HepG2 (cell line): Measurements from ENCODE around the gene FEM1B. TPM values are rescaled to one million over a fixed set of nuclear protein-coding genes. Genes with fewer than 3 reads are reported as not detected.

Experiments
- ATF5 ChIP-seq: sonication (generic); formaldehyde crosslinking; IDR thresholded peaks from 2 replicates; pipeline ENCODE4 v1.4.0; 2020; ENCODE audit warnings: mild to moderate bottlenecking, low read depth, missing genetic modification reagents
- ATM ChIP-seq: fragments of 450-650 bp; IDR thresholded peaks from 2 replicates; pipeline ENCODE4 v1.7.1; 2017; ENCODE audit warnings: mild to moderate bottlenecking, borderline replicate concordance
- CBX5 ChIP-seq: sonication (generic); formaldehyde crosslinking; IDR thresholded peaks from 2 replicates; pipeline ENCODE4 v1.4.0; 2020; ENCODE audit warnings: missing genetic modification reagents, borderline replicate concordance
- CHCHD3 ChIP-seq: sonication (generic); formaldehyde crosslinking; IDR thresholded peaks from 2 replicates; pipeline ENCODE4 v1.8.0; 2022; ENCODE audit warnings: mild to moderate bottlenecking, missing genetic modification reagents, moderate library complexity
- FOXO1 ChIP-seq: sonication (generic); formaldehyde crosslinking; IDR thresholded peaks from 2 replicates; pipeline ENCODE4 v1.4.0; 2020; ENCODE audit warnings: missing genetic modification reagents
- GTF2F1 ChIP-seq: fragments of 150-350 bp; IDR thresholded peaks from 2 replicates; pipeline ENCODE4 v1.6.1; 2014; ENCODE audit warnings: low read length
- HMG20A ChIP-seq: IDR thresholded peaks from 2 replicates; pipeline ENCODE4 v1.6.1; 2016; ENCODE audit warnings: borderline replicate concordance
- HOXA5 ChIP-seq: sonication (generic); formaldehyde crosslinking; IDR thresholded peaks from 2 replicates; pipeline ENCODE4 v1.4.0; 2020; ENCODE audit warnings: missing genetic modification reagents
- KLF6 ChIP-seq: IDR thresholded peaks from 2 replicates; pipeline ENCODE4 v1.8.0; 2016; ENCODE audit warnings: missing biosample characterization, missing genetic modification reagents
- POLR2AphosphoS5 ChIP-seq: IDR thresholded peaks from 2 replicates; pipeline ENCODE4 v1.6.1; 2012; ENCODE audit warnings: low read depth, low read length
- RARA ChIP-seq: IDR thresholded peaks from 2 replicates; pipeline ENCODE4 v1.6.1; 2016; ENCODE audit warnings: missing genetic modification reagents, missing compliant biosample characterization
- RFX1 ChIP-seq: fragments of 450-650 bp; IDR thresholded peaks from 2 replicates; pipeline ENCODE4 v1.6.1; 2017
- SKI ChIP-seq: fragments of 450-650 bp; IDR thresholded peaks from one replicate; pipeline ENCODE4 v1.6.1; 2018; ENCODE audit warnings: mild to moderate bottlenecking; ENCODE audit not compliant: partially characterized antibody
- SRSF4 ChIP-seq: fragments of 200-400 bp; formaldehyde crosslinking; IDR thresholded peaks from one replicate; pipeline ENCODE4 v1.6.1; 2018; ENCODE audit warnings: mild to moderate bottlenecking, low read depth, low read length, moderate library complexity; ENCODE audit not compliant: poor library complexity, severe bottlenecking
- TAF15 ChIP-seq: fragments of 200-400 bp; formaldehyde crosslinking; IDR thresholded peaks from one replicate; pipeline ENCODE4 v1.6.1; 2018; ENCODE audit warnings: mild to moderate bottlenecking, low read depth, low read length; ENCODE audit not compliant: poor library complexity, severe bottlenecking
- THYN1 ChIP-seq: sonication (generic); formaldehyde crosslinking; IDR thresholded peaks from 2 replicates; pipeline ENCODE4 v1.8.1; 2023; ENCODE audit warnings: low read depth, mild to moderate bottlenecking, moderate library complexity, missing genetic modification reagents, borderline replicate concordance
- ZC3H4 ChIP-seq: sonication (generic); formaldehyde crosslinking; IDR thresholded peaks from 2 replicates; pipeline ENCODE4 v1.4.0; 2020; ENCODE audit warnings: missing genetic modification reagents, borderline replicate concordance
- ZEB1 ChIP-seq: IDR thresholded peaks from 2 replicates; pipeline ENCODE4 v1.6.1; 2012; ENCODE audit warnings: mild to moderate bottlenecking, low read depth, inconsistent platforms; ENCODE audit not compliant: insufficient replicate concordance
- ZFY ChIP-seq: sonication (generic); formaldehyde crosslinking; IDR thresholded peaks from 2 replicates; pipeline ENCODE4 v1.4.0; 2020; ENCODE audit warnings: missing genetic modification reagents
- ZNF280D ChIP-seq: sonication (generic); formaldehyde crosslinking; IDR thresholded peaks from 2 replicates; pipeline ENCODE4 v1.5.1; 2020; ENCODE audit warnings: mild to moderate bottlenecking, missing genetic modification reagents
- ZNF331 ChIP-seq: sonication (generic); formaldehyde crosslinking; IDR thresholded peaks from 2 replicates; pipeline ENCODE4 v1.4.0; 2020; ENCODE audit warnings: missing genetic modification reagents
- ZNF556 ChIP-seq: sonication (generic); formaldehyde crosslinking; IDR thresholded peaks from 2 replicates; pipeline ENCODE4 v1.4.0; 2020; ENCODE audit warnings: mild to moderate bottlenecking, missing genetic modification reagents, borderline replicate concordance
- ZNF768 ChIP-seq: sonication (generic); formaldehyde crosslinking; IDR thresholded peaks from 2 replicates; pipeline ENCODE4 v1.4.0; 2020; ENCODE audit warnings: missing genetic modification reagents
- ZNF788 ChIP-seq: sonication (generic); formaldehyde crosslinking; IDR thresholded peaks from 2 replicates; pipeline ENCODE4 v1.5.0; 2020; ENCODE audit warnings: mild to moderate bottlenecking, missing genetic modification reagents, borderline replicate concordance
- ZSCAN12 ChIP-seq: sonication (generic); formaldehyde crosslinking; IDR thresholded peaks from 2 replicates; pipeline ENCODE4 v1.9.0; 2021; ENCODE audit warnings: mild to moderate bottlenecking, missing genetic modification reagents
- polyA plus RNA-seq, 8 experiments: library from polyadenylated mRNA; depleted of rRNA in 3 of 8; stranded (reverse) in 7 of 8; unstranded in 1 of 8; fragments of >200 nt; fragmentation: Illumina TruSeq in 4 of 8; extraction: Trizol in 4 of 8; gene quantifications; 2 replicates each; pipeline versions ENCODE4 v1.2.1 to v1.2.3, GENCODE V29; 2011 to 2016; ENCODE audit warnings: low read depth in 4 of 8, missing spikeins in 1 of 8, mixed read lengths in 1 of 8; ENCODE audit not compliant: insufficient read depth in 1 of 8
- total RNA-seq, 5 experiments: library from RNA; depleted of rRNA; stranded (reverse); fragments of >200 nt; fragmentation: Illumina TruSeq; extraction: Trizol; gene quantifications; 2 replicates each; pipeline ENCODE4 v1.2.3, GENCODE V29; 2016; ENCODE audit warnings: low read depth in 1 of 5
- TF ChIP-seq, protein P1 (sequence below): IDR thresholded peaks from 2 replicates; pipeline ENCODE4 v1.6.1; 2016; ENCODE audit warnings: mild to moderate bottlenecking

The FEM1B gene
- total and polyA plus RNA-seq, 2 of the 13 experiments (the other 11 are each of a cell fraction or from before 2014, with no cell fraction given): 38.1 to 40.0 TPM

DNA sequence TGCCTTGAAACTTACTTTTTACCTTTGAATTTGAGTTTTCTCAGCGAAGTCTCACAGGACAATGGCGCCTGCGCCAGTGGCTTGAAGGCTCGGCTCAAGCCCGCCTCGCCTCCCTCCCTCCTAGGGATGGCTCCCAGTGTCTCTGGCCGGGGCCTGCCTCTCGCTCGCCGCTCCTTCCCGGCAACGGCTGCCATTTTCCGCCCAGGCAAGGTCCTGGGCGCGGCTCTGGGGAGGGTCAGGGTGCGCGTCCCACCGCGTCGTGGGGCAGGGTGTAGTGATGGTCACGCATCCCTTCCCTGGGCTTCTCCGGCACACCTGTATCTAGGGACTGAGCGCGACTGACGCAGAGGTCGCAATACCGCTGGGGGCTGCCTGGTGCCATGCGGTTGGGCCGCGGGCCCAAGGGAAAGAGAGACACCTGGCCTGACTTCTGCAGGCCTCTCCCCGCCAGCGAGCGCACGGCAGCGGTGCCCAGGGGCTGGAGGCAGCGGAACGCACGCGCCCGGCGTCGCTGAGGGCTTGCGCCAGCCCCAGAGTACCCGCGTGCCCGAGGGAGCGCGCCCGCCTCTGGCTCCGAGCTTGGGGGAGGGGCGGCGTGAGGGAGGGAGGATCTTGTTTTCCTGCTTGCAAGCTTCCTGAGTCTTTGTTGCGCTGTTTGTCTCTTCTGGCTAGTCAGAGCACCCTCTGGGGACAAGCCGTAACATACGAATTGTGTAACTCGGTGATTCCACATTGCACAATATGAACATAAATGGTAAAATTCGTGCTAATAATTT lies 20.7 kb upstream of the FEM1B start (continued):
- TF ChIP-seq KLF6 (CRISPR knock-in tag) (no peak), TAF15 (no peak), ZNF788 (peak; percentile 69; the same call in 1 of the 2 replicates), ZEB1 (no peak), CHCHD3 (CRISPR knock-in tag) (no peak), SRSF4 (no peak), ZFY (CRISPR knock-in tag) (peak; percentile 53), SKI (no peak), CBX5 (CRISPR knock-in tag) (no peak), ZSCAN12 (no peak), HMG20A (CRISPR knock-in tag) (peak; percentile 38; the same call in 1 of the 2 replicates), THYN1 (CRISPR knock-in tag) (no peak), ZNF331 (CRISPR knock-in tag) (peak; percentile 57; the same call in 1 of the 2 replicates), RARA (CRISPR knock-in tag) (no peak; the same call in 1 of the 2 replicates), ZNF768 (no peak; the same call in 1 of the 2 replicates), GTF2F1 (no peak), ATF5 (no peak), POLR2AphosphoS5 (no peak), ZC3H4 (CRISPR knock-in tag) (no peak), FOXO1 (CRISPR knock-in tag) (peak; percentile 68; the same call in 1 of the 2 replicates), RFX1 (no peak), ZNF556 (CRISPR knock-in tag) (no peak), ATM (no peak), ZNF280D (CRISPR knock-in tag) (no peak), HOXA5 (CRISPR knock-in tag) (no peak)
- TF ChIP-seq, protein P1, sequence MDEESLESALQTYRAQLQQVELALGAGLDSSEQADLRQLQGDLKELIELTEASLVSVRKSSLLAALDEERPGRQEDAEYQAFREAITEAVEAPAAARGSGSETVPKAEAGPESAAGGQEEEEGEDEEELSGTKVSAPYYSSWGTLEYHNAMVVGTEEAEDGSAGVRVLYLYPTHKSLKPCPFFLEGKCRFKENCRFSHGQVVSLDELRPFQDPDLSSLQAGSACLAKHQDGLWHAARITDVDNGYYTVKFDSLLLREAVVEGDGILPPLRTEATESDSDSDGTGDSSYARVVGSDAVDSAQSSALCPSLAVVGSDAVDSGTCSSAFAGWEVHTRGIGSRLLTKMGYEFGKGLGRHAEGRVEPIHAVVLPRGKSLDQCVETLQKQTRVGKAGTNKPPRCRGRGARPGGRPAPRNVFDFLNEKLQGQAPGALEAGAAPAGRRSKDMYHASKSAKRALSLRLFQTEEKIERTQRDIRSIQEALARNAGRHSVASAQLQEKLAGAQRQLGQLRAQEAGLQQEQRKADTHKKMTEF: peak; percentile 68
